ENCODE results near the gene RPUSD3.

The RPUSD3 gene

GRCh38 chr3:9797196-9797945, 46.4 kb downstream of the RPUSD3 start:
- no peak for TF ChIP-seq USF1 (IDR thresholded peaks at IDR 0.05)
- TF ChIP-seq EGR1 (IDR thresholded peaks at IDR 0.05) = no peak
- TF ChIP-seq MAX (IDR thresholded peaks at IDR 0.05) = no peak

GRCh38 chr3:9795207-9795606, 48.6 kb downstream of the RPUSD3 start:
- TF ChIP-seq EP300 (IDR thresholded peaks at IDR 0.05; ENCODE audit: borderline replicate concordance) (no peak), USF1 (IDR thresholded peaks at IDR 0.05) (no peak), NFIC (IDR thresholded peaks at IDR 0.05) (no peak), ZBTB7A (IDR thresholded peaks at IDR 0.05; ENCODE audit: low read depth) (no peak), MAX (IDR thresholded peaks at IDR 0.05) (no peak), CREB1 (IDR thresholded peaks at IDR 0.05; ENCODE audit: low read depth) (no peak), EGR1 (IDR thresholded peaks at IDR 0.05) (no peak), FOXM1 (IDR thresholded peaks at IDR 0.05; ENCODE audit: borderline replicate concordance, low read depth) (no peak), TEAD4 (IDR thresholded peaks at IDR 0.05) (no peak), TCF12 (IDR thresholded peaks at IDR 0.05; ENCODE audit: low read depth) (no peak), CEBPB (IDR thresholded peaks at IDR 0.05) (no peak), RAD21 (IDR thresholded peaks at IDR 0.05; ENCODE audit: low read depth) (no peak), TAF1 (IDR thresholded peaks at IDR 0.05; ENCODE audit: low read depth) (no peak), YY1 (IDR thresholded peaks at IDR 0.05; ENCODE audit: low read depth) (no peak), REST (IDR thresholded peaks at IDR 0.05; ENCODE audit: low read depth) (no peak)

GRCh38 chr3:9794400-9794799, 49.4 kb downstream of the RPUSD3 start:
- TF ChIP-seq EP300 (IDR thresholded peaks at IDR 0.05; ENCODE audit: borderline replicate concordance) = no peak
- TF ChIP-seq REST (IDR thresholded peaks at IDR 0.05; ENCODE audit: low read depth) = no peak
- no peak for TF ChIP-seq TEAD4 (IDR thresholded peaks at IDR 0.05)
- no peak for TF ChIP-seq YY1 (IDR thresholded peaks at IDR 0.05; ENCODE audit: low read depth)
- TF ChIP-seq USF1 (IDR thresholded peaks at IDR 0.05) = no peak

- no peak for TF ChIP-seq EGR1 (IDR thresholded peaks at IDR 0.05)
- TF ChIP-seq ZBTB7A (IDR thresholded peaks at IDR 0.05; ENCODE audit: low read depth) = peak; percentile 80; the same call in 1 of the 2 replicates
- 0 out of 2 replicates have a peak, but pooled peaks have one; percentile 6 for TF ChIP-seq CREB1 (IDR thresholded peaks at IDR 0.05; ENCODE audit: low read depth)
- no peak for TF ChIP-seq TAF1 (IDR thresholded peaks at IDR 0.05; ENCODE audit: low read depth)
- no peak for TF ChIP-seq NFIC (IDR thresholded peaks at IDR 0.05)
Measured at GRCh38 chr3:9793161-9793781, 50.5 kb downstream of the RPUSD3 start.

GRCh38 chr3:9792405-9793160, 51.2 kb downstream of the RPUSD3 start, which contains the start of the genes ARPC4 and TADA3:
Gene ARPC4, plus strand, starts transcription at chr3:9793082. Its CDS starts 40 bp downstream, at chr3:9793122.
Gene TADA3, minus strand, starts transcription at chr3:9792473. Its CDS starts 1,007 bp downstream, at chr3:9791466.
- TF ChIP-seq YY1 (IDR thresholded peaks at IDR 0.05; ENCODE audit: low read depth) (0 out of 2 replicates have a peak, but pooled peaks have one; percentile 14), TEAD4 (IDR thresholded peaks at IDR 0.05) (no peak), EP300 (IDR thresholded peaks at IDR 0.05; ENCODE audit: borderline replicate concordance) (peak; percentile 59; the same call in 1 of the 2 replicates), RAD21 (IDR thresholded peaks at IDR 0.05; ENCODE audit: low read depth) (no peak), USF1 (IDR thresholded peaks at IDR 0.05) (no peak), MAX (IDR thresholded peaks at IDR 0.05) (0 out of 2 replicates have a peak, but pooled peaks have one; percentile 25), EGR1 (IDR thresholded peaks at IDR 0.05) (peak; percentile 79), TAF1 (IDR thresholded peaks at IDR 0.05; ENCODE audit: low read depth) (peak; percentile 66), TCF12 (IDR thresholded peaks at IDR 0.05; ENCODE audit: low read depth) (no peak), CREB1 (IDR thresholded peaks at IDR 0.05; ENCODE audit: low read depth) (peak; percentile 25; the same call in 1 of the 2 replicates)
